Measurements from ENCODE around the gene SLC3A2.

The SLC3A2 gene

DNA sequence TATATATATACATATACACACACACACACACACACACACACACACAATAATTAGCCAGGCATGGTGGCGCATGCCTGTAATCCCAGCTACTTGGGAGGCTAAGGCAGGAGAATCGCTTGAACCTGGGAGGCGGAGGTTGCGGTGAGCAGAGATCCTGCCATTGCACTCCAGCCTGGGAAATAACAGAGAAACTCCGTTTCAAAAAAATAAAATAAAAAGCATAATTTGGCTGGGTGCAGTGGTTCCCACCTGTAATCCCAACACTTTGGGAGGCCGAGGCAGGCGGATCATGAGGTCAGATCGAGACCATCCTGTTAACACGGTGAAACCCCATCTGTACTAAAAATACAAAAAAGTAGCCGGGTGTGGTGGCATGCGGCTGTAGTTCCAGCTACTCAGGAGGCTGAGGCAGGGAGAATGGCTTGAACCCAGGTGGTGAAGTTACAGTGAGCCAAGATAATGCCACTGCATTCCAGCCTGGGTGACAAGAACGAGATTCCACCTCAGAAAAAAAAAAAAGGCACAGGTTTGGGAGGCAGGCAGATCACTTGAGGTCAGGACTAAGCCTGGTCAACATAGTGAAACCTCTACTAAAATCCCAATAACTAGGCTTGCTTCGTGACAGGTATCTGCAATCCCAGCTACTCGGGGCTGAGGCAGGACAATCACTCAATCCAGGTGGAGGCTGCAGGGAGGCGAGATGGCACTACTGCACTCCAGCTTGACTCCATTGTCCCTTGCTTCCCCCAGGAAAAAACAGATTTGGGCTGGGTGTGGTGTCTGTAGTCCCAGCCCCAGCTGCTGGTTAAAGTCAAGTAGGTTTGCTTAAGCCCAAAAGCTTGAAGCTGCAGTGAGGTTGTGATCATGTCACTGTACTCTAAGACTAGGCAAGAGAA lies 29.5 kb upstream of the SLC3A2 start:
- peak overlapping the region in 3 of 10 experiments; percentile 87 to 92 (median 88); a peak in 2 of 20 replicates for H3K4me3 ChIP-seq
- H3K4me2 ChIP-seq, result peak overlapping the region in 9 of 11 experiments; percentile 3 to 98 (median 96); a peak in 8 of 22 replicates
- no peak for TF ChIP-seq Cebpa-rat (IDR thresholded peaks at IDR 0.05)
- H3K9ac ChIP-seq, result peak overlapping the region in 8 of 11 experiments; percentile 13 to 99 (median 92); a peak in 12 of 22 replicates
- H3K27me3 ChIP-seq, result no peaks in the 10 kb centered on the region
- peaks cover 37 to 44% (median 42%) of the 10 kb centered on the region in 11 experiments for H3K36me3 ChIP-seq
- H3K4me1 ChIP-seq, result peaks cover 22 to 32% (median 27%) of the 10 kb centered on the region in 10 experiments
- H4K20me1 ChIP-seq, result peaks cover 40 to 58% (median 54%) of the 10 kb centered on the region in 11 experiments
- no peaks in the 10 kb centered on the region; a peak in 2 of 22 replicates for H3K9me3 ChIP-seq (replicated peaks in 1 of 11)
- no peak overlapping the region for H3K27ac ChIP-seq

- Histone ChIP-seq H3K9me3 (replicated peaks in 1 of 11) (no peaks in the 10 kb centered on the region; a peak in 2 of 22 replicates), H3K36me3 (peaks cover 37 to 44% (median 42%) of the 10 kb centered on the region in 11 experiments), H3K9ac (peak overlapping the region; percentile 86 to 99 (median 95); a peak in 17 of 22 replicates), H3K4me1 (peaks cover 24 to 36% (median 30%) of the 10 kb centered on the region in 10 experiments), H3K27me3 (no peaks in the 10 kb centered on the region), H3K4me2 (peak overlapping the region; percentile 2 to 99 (median 96); a peak in 21 of 22 replicates), H3K4me3 (peak overlapping the region in 9 of 10 experiments; percentile 82 to 96 (median 88); a peak in 16 of 20 replicates), H3K27ac (peak overlapping the region in 1 of 11 experiments; percentile 97; a peak in 1 of 22 replicates), H4K20me1 (peaks cover 40 to 58% (median 54%) of the 10 kb centered on the region in 11 experiments)
- TF ChIP-seq Cebpa-rat (IDR thresholded peaks at IDR 0.05), result no peak
Measured at GRCh38 chr11:62851807-62852522, 28.7 kb upstream of the SLC3A2 start.

GRCh38 chr11:62852523-62853188 lies 28.0 kb upstream of the SLC3A2 start:
- Histone ChIP-seq H4K20me1 (peaks cover 40 to 58% (median 54%) of the 10 kb centered on the region in 11 experiments), H3K4me1 (peaks cover 31 to 43% (median 37%) of the 10 kb centered on the region in 10 experiments), H3K4me3 (peak overlapping the region; percentile 82 to 96 (median 89); a peak in 19 of 20 replicates), H3K9me3 (replicated peaks in 1 of 11) (no peaks in the 10 kb centered on the region; a peak in 2 of 22 replicates), H3K4me2 (peak overlapping the region; percentile 91 to 99 (median 97)), H3K27me3 (no peaks in the 10 kb centered on the region), H3K27ac (peak overlapping the region in 7 of 11 experiments; percentile 3 to 98 (median 95); a peak in 10 of 22 replicates), H3K9ac (peak overlapping the region; percentile 86 to 99 (median 95); a peak in 21 of 22 replicates), H3K36me3 (peaks cover 37 to 44% (median 42%) of the 10 kb centered on the region in 11 experiments)
- no peak for TF ChIP-seq Cebpa-rat (IDR thresholded peaks at IDR 0.05)

- Histone ChIP-seq H3K27ac (peak overlapping the region in 9 of 11 experiments; percentile 26 to 98 (median 95); a peak in 18 of 22 replicates), H4K20me1 (peaks cover 40 to 58% (median 54%) of the 10 kb centered on the region in 11 experiments), H3K9ac (peak overlapping the region; percentile 86 to 99 (median 95)), H3K4me1 (peaks cover 38 to 51% (median 45%) of the 10 kb centered on the region in 10 experiments), H3K36me3 (peaks cover 37 to 48% (median 42%) of the 10 kb centered on the region in 11 experiments), H3K27me3 (no peaks in the 10 kb centered on the region), H3K4me3 (peak overlapping the region; percentile 82 to 96 (median 89)), H3K4me2 (peak overlapping the region; percentile 91 to 99 (median 97)), H3K9me3 (replicated peaks in 1 of 11) (no peaks in the 10 kb centered on the region; a peak in 2 of 22 replicates)
- no peak for TF ChIP-seq Cebpa-rat (IDR thresholded peaks at IDR 0.05)
Measured at GRCh38 chr11:62853279-62853965, 27.3 kb upstream of the SLC3A2 start.

DNA sequence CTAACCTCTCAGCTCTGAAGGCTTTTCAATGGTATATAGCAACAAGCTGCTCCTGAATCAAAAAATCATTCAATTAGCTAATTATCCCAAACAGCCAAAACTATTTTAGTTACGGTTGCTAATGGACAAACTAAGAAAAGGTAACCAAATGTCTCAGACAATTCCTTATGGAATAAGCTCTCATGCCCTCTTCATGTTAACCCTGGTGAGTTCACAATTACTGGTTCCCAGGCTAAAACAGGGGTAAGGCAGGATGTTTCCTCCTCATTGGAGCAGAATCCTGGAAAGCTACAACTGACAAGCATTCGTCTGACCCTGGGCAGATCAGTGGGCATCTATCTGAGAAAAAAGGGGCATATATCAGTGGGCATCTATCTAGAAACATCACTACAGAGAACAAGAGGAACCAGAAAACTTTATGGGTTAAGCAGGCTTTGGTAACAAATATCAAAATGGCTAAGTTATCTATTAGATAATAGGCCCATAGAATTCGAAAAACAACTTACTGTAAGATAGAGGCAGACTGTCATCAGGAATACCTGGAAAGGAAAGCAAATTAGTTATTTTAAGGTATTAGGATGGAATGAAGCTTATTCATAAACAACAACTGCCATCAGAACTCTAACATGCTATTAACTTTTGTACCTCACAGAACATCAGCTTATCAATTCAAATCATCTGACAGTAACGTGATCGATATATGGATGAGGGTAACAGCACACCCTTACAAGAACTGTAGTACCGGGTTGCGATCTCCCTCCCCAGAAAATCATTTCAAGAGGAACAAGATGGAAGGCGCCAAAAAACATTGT lies 26.5 kb upstream of the SLC3A2 start:
- Histone ChIP-seq H3K9ac (peak overlapping the region; percentile 86 to 99 (median 95)), H3K27me3 (no peaks in the 10 kb centered on the region), H3K36me3 (peaks cover 37 to 48% (median 42%) of the 10 kb centered on the region in 11 experiments), H3K9me3 (replicated peaks in 1 of 11) (no peaks in the 10 kb centered on the region; a peak in 2 of 22 replicates), H4K20me1 (peaks cover 40 to 58% (median 54%) of the 10 kb centered on the region in 11 experiments), H3K4me1 (peaks cover 40 to 53% (median 46%) of the 10 kb centered on the region in 10 experiments), H3K4me2 (peak overlapping the region; percentile 91 to 99 (median 97)), H3K4me3 (peak overlapping the region; percentile 82 to 96 (median 89)), H3K27ac (peak overlapping the region; percentile 56 to 98 (median 94); a peak in 21 of 22 replicates)
- no peak for TF ChIP-seq Cebpa-rat (IDR thresholded peaks at IDR 0.05)

GRCh38 chr11:62854825-62855570 lies 25.7 kb upstream of the SLC3A2 start:
- H3K4me1 ChIP-seq, result peaks cover 46 to 60% (median 51%) of the 10 kb centered on the region in 10 experiments
- no peaks in the 10 kb centered on the region; a peak in 2 of 22 replicates for H3K9me3 ChIP-seq (replicated peaks in 1 of 11)
- peak overlapping the region; percentile 82 to 96 (median 89) for H3K4me3 ChIP-seq
- H3K27ac ChIP-seq, result peak overlapping the region; percentile 56 to 98 (median 94); a peak in 21 of 22 replicates
- H3K36me3 ChIP-seq, result peaks cover 37 to 55% (median 42%) of the 10 kb centered on the region in 11 experiments
- peak overlapping the region; percentile 91 to 99 (median 97) for H3K4me2 ChIP-seq
- H4K20me1 ChIP-seq, result peaks cover 40 to 55% (median 51%) of the 10 kb centered on the region in 11 experiments
- no peak for TF ChIP-seq Cebpa-rat (IDR thresholded peaks at IDR 0.05)
- H3K27me3 ChIP-seq, result no peaks in the 10 kb centered on the region
- H3K9ac ChIP-seq, result peak overlapping the region; percentile 86 to 99 (median 95)
